Measurements from ENCODE around the gene CD300H. TPM values are rescaled to one million over a fixed set of nuclear protein-coding genes. Genes with fewer than 3 reads are reported as not detected.
"Not testable (repeated sequence)": the region's sequence is repeated elsewhere in the genome, so short reads cannot be mapped to it uniquely, and the experiment has no call there.

Gene CD300H
- total RNA-seq, 6 donors from 2014 or later: 0.37 to 2.7 TPM; not detected in 4

DNA sequence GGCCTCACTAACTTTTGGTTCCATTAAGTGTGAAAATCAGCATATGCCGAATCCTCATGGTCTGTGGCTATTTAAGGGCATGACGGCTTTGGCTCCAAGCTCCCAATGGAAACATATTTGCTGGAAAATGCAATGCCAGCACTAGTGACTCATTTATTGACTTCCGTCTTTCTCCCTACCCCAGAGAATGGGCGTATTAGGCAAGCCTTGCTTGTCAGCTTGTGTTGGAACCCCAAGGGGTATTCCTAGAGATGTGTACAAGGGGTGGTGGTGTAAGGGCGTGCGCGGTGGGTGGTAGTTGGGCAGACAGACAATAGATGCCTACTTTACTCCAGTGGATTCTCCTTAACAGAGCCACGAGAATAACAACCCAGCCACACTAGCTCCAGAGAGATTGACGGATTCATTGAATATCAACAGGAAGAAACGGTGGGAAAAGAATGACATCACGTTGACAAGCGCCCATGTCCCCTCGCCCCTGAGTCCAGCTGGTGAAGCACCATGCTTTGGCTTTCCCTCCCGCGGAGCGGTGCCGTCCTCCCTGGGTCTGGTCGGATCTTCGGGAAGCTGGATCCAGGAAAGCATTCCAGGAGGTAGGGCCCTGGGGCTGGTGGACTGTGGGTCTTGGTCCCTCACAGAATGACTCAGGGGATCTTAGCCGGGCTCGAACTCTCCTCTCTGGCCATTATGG, 46.4 kb downstream of the CD300H start:
- no peaks in the 10 kb centered on the region for H3K36me3 ChIP-seq
- no peaks in the 10 kb centered on the region for H3K27me3 ChIP-seq
- no peak overlapping the region for H3K4me3 ChIP-seq
- DNase-seq (peak; percentile 45 to 53), ATAC-seq (ENCODE audit: low FRiP score in 2 of 2) (peak in 1 of 2 donors; percentile 84)
- 77 to 78% methylated on average over 19 to 21 of the region's 21 CpGs for WGBS, 2 donors
- H3K9me3 ChIP-seq: peaks cover 0 to 10% (median 2%) of the 10 kb centered on the region in 4 donors
- TF ChIP-seq POLR2AphosphoS5 (IDR thresholded peaks at IDR 0.05): peak in 1 of 2 donors; percentile 78
- peak in 1 of 4 donors; percentile 68 for TF ChIP-seq EP300 (IDR thresholded peaks at IDR 0.05)
- peak in 1 of 4 donors; percentile 50 for TF ChIP-seq POLR2A (IDR thresholded peaks at IDR 0.05)
- no peak for TF ChIP-seq CTCF (IDR thresholded peaks at IDR 0.05)
- H3K4me1 ChIP-seq: no peaks in the 10 kb centered on the region
- H3K27ac ChIP-seq: peak overlapping the region; percentile 64 to 88 (median 82)

DNA sequence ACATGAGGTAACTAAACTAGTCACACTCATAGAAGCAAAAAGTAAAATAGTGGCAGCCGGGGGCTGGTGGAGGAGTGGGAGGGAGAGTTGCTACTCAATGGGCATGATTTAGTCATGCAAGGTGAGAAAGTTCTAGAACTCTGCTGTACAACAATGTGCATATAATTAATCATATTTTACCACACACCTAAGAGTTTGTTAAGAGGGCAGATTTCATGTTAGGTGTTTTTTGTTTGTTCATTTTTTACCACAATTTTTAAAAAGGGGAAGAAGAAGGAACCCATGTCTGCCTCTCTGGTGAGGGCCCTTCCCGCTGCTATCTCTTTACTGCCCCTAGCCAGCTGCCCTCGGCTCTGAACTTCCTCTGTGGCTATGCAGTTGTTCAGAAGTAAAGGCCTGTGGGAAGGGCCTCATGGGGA, 47.3 kb downstream of the CD300H start:
- no peak for TF ChIP-seq POLR2A (IDR thresholded peaks at IDR 0.05)
- TF ChIP-seq CTCF (IDR thresholded peaks at IDR 0.05): no peak
- no peak for TF ChIP-seq EP300 (IDR thresholded peaks at IDR 0.05)
- TF ChIP-seq POLR2AphosphoS5 (IDR thresholded peaks at IDR 0.05): no peak
- no peaks in the 10 kb centered on the region for H3K36me3 ChIP-seq
- H3K4me1 ChIP-seq: no peaks in the 10 kb centered on the region
- no peaks in the 10 kb centered on the region for H3K27me3 ChIP-seq
- 51 to 68% methylated on average over 3 of the region's 3 CpGs for WGBS, 2 donors
- peak overlapping the region; percentile 64 to 88 (median 82) for H3K27ac ChIP-seq
- peak in 1 of 2 donors; percentile 74 for ATAC-seq (ENCODE audit: low FRiP score in 2 of 2)
- no peak overlapping the region for H3K4me3 ChIP-seq
- peaks cover 0 to 10% (median 2%) of the 10 kb centered on the region in 4 donors for H3K9me3 ChIP-seq
- peak in 1 of 2 donors; percentile 71 for DNase-seq

- not testable (repeated sequence) for ATAC-seq (ENCODE audit: low FRiP score in 2 of 2); H3K9me3 ChIP-seq; H3K36me3 ChIP-seq; H3K27me3 ChIP-seq; H3K27ac ChIP-seq; H3K4me1 ChIP-seq; H3K4me3 ChIP-seq; DNase-seq
- 89 to 93% methylated on average over 6 of the region's 6 CpGs for WGBS, 2 donors
Observed at GRCh38 chr17:74518413-74518981, 48.8 kb downstream of the CD300H start.

DNA sequence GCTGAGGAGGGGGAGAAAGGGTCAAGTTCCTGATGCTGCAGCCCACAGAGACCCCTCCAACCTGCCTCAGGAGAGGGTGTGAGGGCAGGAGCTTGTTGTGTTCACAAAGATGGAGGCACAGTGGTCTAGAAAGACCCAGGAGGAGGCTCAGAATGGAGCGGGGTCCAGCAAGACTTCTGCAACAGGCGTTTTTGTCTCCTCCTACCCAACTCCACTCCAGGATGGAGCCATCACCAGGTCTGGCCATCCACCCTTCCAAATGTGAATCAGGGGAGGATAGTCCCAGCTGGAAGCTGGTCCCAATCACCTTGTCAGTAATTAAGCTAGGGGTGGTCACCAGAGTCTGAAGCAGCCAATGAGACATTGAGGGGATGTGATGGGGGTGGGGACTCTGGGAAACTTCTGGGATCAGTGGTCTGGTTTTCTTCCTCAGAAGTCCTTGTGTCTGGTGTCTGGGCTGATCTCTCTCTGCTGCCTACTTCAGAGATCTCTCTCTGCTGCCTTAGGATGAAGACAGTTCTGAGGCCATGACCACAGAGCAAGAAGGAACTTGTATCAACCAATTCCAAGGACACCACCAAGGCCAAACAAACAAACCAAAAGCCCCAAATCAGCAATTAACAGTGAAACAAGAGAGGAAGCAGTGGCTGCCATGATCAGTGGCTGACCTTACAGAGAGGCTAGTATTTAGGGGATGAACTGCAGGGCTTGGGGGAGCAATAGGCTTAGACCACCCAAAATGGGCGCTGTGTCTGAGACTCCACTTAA, 50.6 kb downstream of the CD300H start:
- Histone ChIP-seq H3K4me1 (peaks cover 0 to 6% (median 0%) of the 10 kb centered on the region in 4 donors), H3K27me3 (no peaks in the 10 kb centered on the region), H3K36me3 (no peaks in the 10 kb centered on the region), H3K4me3 (no peak overlapping the region), H3K27ac (no peak overlapping the region), H3K9me3 (no peaks in the 10 kb centered on the region)
- no peak for ATAC-seq (ENCODE audit: low FRiP score in 2 of 2)
- DNase-seq: no peak
- TF ChIP-seq POLR2AphosphoS5 (IDR thresholded peaks at IDR 0.05) (no peak), CTCF (IDR thresholded peaks at IDR 0.05) (no peak)
- WGBS, 2 donors: 84 to 92% methylated on average over 3 of the region's 3 CpGs

DNA sequence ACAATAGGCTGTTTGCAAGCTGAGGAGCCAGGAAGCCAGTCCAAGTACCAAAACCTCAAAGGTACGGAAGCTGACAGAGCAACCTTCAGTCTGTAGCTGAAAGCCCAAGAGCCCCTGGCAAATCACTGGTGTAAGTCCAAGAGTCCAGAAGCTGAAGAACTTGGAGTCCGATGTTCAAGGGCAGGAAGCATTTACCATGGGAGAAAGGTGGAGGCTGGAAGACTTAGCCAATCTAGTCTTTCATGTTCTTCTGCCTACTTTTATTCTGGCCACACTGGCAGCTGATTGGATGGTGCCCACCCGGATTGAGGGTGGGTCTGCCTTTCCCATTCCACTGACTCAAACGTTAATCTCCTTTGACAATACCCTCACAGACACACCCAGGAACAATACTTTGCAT, 51.4 kb downstream of the CD300H start:
- no peaks in the 10 kb centered on the region for H3K36me3 ChIP-seq
- no peak overlapping the region for H3K4me3 ChIP-seq
- 74 to 84% methylated on average over 4 of the region's 4 CpGs for WGBS, 2 donors
- H3K9me3 ChIP-seq: no peaks in the 10 kb centered on the region
- no peaks in the 10 kb centered on the region for H3K27me3 ChIP-seq
- ATAC-seq (ENCODE audit: low FRiP score in 2 of 2) (no peak), DNase-seq (no peak)
- no peak overlapping the region for H3K27ac ChIP-seq
- TF ChIP-seq POLR2AphosphoS5 (IDR thresholded peaks at IDR 0.05): no peak
- TF ChIP-seq POLR2A (IDR thresholded peaks at IDR 0.05): no peak
- TF ChIP-seq EP300 (IDR thresholded peaks at IDR 0.05): no peak
- no peak for TF ChIP-seq CTCF (IDR thresholded peaks at IDR 0.05)
- H3K4me1 ChIP-seq: peaks cover 0 to 6% (median 0%) of the 10 kb centered on the region in 4 donors
